ENCODE results near the gene SDCCAG8.

SDCCAG8 gene

GRCh38 chr1:243422362-243422761 is 166.5 kb downstream of the SDCCAG8 start:
- Mint-ChIP-seq H3K27me3 (ENCODE audit: low read depth, poor library complexity) (no peaks in the 10 kb centered on the region), H3K9me3 (no peaks in the 10 kb centered on the region), H3K4me1 (peaks cover 13% of the 10 kb centered on the region), H3K4me3 (no peak overlapping the region), H3K27ac (no peak overlapping the region), H3K36me3 (ENCODE audit: low read depth) (peaks cover 22% of the 10 kb centered on the region)
- DNase-seq = no peak
- TF ChIP-seq CTCF (IDR thresholded peaks at IDR 0.05) = no peak

DNA sequence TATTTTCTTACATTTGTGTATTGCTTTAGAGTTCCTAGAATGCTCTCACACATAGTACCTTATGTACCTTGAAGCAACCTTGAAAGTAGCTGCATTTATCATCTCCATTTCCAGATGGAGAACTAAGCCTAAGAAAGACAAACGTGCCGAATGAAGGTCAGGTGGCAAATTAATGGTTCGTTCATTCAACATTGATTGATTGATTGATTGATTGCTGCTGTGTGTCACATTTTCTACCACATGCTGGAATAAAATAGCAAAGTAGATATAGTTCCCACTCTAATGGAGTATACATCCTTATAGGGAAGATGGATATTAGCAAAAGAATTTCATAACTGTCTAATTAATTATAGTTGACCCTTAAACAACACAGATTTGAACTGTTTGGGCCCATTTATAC is 172.2 kb downstream of the SDCCAG8 start:
- no peak for TF ChIP-seq CTCF (IDR thresholded peaks at IDR 0.05)
- peaks cover 4% of the 10 kb centered on the region for H3K4me1 Mint-ChIP-seq
- H3K27me3 Mint-ChIP-seq (ENCODE audit: low read depth, poor library complexity) = no peaks in the 10 kb centered on the region
- no peak for DNase-seq
- peaks cover 37% of the 10 kb centered on the region for H3K36me3 Mint-ChIP-seq (ENCODE audit: low read depth)
- no peaks in the 10 kb centered on the region for H3K9me3 Mint-ChIP-seq
- no peak overlapping the region for H3K27ac Mint-ChIP-seq
- H3K4me3 Mint-ChIP-seq = no peak overlapping the region

DNA sequence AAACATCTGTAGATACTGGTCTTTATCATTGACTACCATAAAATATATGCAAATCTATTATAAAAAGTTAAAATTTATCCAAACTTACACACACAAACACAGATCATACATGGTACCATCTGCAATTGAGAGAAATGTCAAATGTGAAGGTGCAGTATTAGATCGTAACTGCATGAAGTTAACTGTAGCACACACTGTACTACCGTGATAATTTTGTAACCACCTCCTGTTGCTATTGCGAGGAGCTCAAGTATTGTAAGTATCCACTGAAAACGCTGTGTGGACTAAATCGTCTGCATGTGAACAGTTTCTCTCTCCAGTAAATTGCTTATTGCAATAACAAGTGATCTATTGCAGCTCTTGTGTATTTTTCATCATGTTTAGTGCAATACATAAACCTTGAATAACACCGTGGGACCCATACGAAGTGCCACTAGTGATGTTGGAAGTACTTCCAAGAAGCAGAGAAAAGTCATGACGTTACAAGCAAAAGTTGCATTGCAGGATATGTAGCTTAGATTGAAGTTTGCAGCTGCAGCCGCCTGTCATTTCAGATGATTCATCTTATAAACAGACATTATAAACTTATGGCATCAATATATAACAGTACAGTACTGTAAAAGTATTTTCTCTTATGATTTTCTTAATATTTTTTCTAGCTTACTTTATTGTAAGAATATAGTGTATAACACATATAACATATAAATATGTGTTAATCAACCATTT is 172.9 kb downstream of the SDCCAG8 start:
- H3K9me3 Mint-ChIP-seq = no peaks in the 10 kb centered on the region
- TF ChIP-seq CTCF (IDR thresholded peaks at IDR 0.05) = no peak
- DNase-seq = no peak
- H3K4me1 Mint-ChIP-seq = peaks cover 5% of the 10 kb centered on the region
- no peak overlapping the region for H3K27ac Mint-ChIP-seq
- H3K36me3 Mint-ChIP-seq (ENCODE audit: low read depth) = peaks cover 37% of the 10 kb centered on the region
- no peaks in the 10 kb centered on the region for H3K27me3 Mint-ChIP-seq (ENCODE audit: low read depth, poor library complexity)
- H3K4me3 Mint-ChIP-seq = no peak overlapping the region

DNA sequence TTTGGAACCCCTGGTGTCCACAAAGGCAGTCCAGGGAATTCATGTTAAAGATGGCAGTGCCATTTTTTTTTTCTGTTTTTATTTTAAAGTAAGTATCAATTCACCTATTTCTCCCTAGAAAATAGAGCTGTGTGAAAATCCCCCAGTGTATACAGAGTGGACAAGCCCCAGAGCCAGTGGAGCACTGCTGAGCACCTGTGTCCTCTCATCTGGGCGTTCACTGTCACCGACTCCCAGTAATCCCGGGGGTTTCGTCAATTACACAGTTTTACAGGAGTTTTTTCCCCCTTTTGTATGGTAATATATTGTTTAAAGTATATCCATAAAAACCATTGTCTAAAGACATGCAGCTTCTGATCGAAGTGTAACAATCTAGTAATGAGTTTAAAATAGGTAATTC is 175.8 kb downstream of the SDCCAG8 start:
- TF ChIP-seq CTCF (IDR thresholded peaks at IDR 0.05) = no peak
- H3K27ac Mint-ChIP-seq = no peak overlapping the region
- H3K36me3 Mint-ChIP-seq (ENCODE audit: low read depth) = peaks cover 32% of the 10 kb centered on the region
- H3K9me3 Mint-ChIP-seq = no peaks in the 10 kb centered on the region
- H3K27me3 Mint-ChIP-seq (ENCODE audit: low read depth, poor library complexity) = no peaks in the 10 kb centered on the region
- peaks cover 8% of the 10 kb centered on the region for H3K4me1 Mint-ChIP-seq
- no peak for DNase-seq
- no peak overlapping the region for H3K4me3 Mint-ChIP-seq

- Mint-ChIP-seq H3K36me3 (ENCODE audit: low read depth) (peaks cover 26% of the 10 kb centered on the region), H3K4me1 (peaks cover 8% of the 10 kb centered on the region), H3K9me3 (no peaks in the 10 kb centered on the region), H3K27ac (no peak overlapping the region), H3K4me3 (no peak overlapping the region), H3K27me3 (ENCODE audit: low read depth, poor library complexity) (no peaks in the 10 kb centered on the region)
- no peak for TF ChIP-seq CTCF (IDR thresholded peaks at IDR 0.05)
- DNase-seq = no peak
These were observed 176.3 kb downstream of the SDCCAG8 start for GRCh38 chr1:243432136-243432535.

DNA sequence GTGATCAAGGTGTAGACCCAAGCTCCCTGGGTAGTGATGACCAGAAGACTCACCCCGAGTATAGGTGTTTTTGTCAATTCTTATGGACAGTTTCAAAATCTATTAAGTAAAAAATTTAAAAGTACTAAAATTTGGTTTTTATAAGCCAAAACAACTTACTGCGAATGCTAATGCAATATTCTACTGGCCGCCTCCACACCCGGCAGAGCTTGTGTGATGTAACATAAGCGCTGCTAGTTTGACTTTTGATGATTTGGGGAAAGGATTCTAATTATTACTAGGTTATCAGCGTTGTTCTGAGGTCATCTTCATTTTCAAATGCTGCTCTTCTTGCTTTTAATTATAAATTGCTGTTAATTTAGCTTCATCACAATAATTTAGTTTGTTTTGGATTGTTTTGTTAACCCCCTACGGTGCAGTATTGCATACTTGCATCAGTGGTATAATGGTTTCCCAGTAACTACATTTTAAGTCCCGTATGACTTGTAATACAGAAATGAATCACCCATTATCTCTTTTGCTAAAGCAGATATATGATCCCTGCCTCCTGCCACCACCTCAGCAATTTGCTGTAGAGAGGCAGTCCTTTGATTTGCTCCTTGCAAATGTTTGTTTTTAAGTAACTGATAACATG is 178.0 kb downstream of the SDCCAG8 start:
- H3K36me3 Mint-ChIP-seq (ENCODE audit: low read depth) = peaks cover 20% of the 10 kb centered on the region
- H3K4me3 Mint-ChIP-seq = no peak overlapping the region

More for the DNA sequence above, 178.0 kb downstream of the SDCCAG8 start:
- Mint-ChIP-seq H3K27me3 (ENCODE audit: low read depth, poor library complexity) (peaks cover 5% of the 10 kb centered on the region), H3K9me3 (no peaks in the 10 kb centered on the region), H3K27ac (no peak overlapping the region), H3K4me1 (peaks cover 12% of the 10 kb centered on the region)
- no peak for TF ChIP-seq CTCF (IDR thresholded peaks at IDR 0.05)
- DNase-seq = no peak
